ENCODE data around the gene PITX3.

PITX3 gene

GRCh38 chr10:102241444-102242117 is at the start of gene PITX3:
PITX3 (minus strand) TSS chr10:102241512; CDS start chr10:102232080, 9,432 bp downstream.
- DNase-seq = no peak

DNA sequence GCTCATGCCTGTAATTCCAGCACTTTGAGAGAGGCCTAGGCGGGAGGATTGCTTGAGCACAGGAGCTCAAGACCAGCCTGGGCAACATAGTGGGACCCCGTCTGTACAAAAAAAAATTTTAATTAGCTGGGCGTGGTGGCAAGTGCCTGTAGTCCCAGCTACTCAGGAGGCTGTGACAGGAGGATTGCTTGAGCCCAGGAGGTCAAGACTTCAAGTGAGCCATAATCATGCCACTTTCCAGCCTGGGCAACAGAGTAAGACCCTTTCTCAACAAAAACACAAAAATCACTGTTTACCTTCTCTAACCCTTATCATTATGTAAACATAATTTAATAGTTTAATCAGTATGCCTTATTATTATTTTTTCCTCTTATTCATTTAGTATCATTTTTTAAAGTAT is 48.5 kb upstream of the PITX3 start:
- no peak for DNase-seq

DNA sequence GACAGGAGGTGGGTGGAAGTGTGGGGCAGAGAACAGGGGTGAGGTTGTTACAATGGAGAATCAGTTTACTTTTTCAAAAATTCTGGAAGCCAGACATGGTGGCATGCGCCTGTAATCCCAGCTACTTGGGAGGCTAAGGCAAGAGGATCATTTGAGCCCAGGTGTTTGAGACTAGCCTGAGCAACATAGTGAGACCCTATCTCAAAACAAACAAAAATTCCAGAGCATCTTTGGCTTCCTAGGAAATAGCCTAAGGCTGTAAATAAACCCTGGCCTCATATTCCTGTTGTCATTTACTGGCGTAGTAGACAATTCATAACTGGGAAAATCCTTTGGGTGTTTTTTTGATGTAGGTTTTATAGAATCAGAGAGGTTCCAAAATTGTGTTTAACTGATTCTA is 48.0 kb upstream of the PITX3 start:
- no peak for DNase-seq

GRCh38 chr10:102287991-102288390 is 46.7 kb upstream of the PITX3 start:
- no peak for DNase-seq

- no peak for DNase-seq
Measured at GRCh38 chr10:102287538-102287937, 46.2 kb upstream of the PITX3 start.

DNA sequence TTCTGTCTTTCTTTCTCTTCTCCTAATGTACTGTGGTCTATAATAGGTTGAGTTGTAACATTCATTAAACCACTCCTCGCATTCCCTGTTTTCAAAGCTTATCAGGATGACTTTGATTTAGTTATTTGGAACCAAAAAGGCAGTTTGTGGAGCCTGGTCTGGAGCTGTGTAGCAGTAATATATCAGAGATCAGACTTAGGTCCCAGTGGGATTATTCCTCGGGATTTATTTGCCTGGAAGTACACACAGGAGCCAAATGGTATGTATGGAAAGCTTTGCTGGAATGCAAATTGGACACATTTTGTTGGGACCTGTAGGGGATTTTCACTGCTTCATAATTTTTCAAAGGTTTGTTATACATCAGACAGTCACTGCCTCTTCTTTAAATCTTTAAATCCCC is 44.9 kb upstream of the PITX3 start:
- DNase-seq = no peak

- DNase-seq = no peak
Measured at GRCh38 chr10:102285133-102285532, 43.8 kb upstream of the PITX3 start.

- DNase-seq = no peak
Measured at GRCh38 chr10:102284531-102284930, 43.2 kb upstream of the PITX3 start.

GRCh38 chr10:102283890-102284289 is 42.6 kb upstream of the PITX3 start:
- no peak for DNase-seq

- DNase-seq = no peak
Measured at GRCh38 chr10:102283488-102283887, 42.2 kb upstream of the PITX3 start.

- no peak for DNase-seq
Measured at GRCh38 chr10:102281102-102281487, 39.8 kb upstream of the PITX3 start.

- no peak for DNase-seq
Measured at GRCh38 chr10:102280397-102281101, 39.2 kb upstream of the PITX3 start.

GRCh38 chr10:102279104-102279503 is 37.8 kb upstream of the PITX3 start:
- no peak for DNase-seq

- no peak for DNase-seq
Measured at GRCh38 chr10:102275343-102275742, 34.0 kb upstream of the PITX3 start.

DNA sequence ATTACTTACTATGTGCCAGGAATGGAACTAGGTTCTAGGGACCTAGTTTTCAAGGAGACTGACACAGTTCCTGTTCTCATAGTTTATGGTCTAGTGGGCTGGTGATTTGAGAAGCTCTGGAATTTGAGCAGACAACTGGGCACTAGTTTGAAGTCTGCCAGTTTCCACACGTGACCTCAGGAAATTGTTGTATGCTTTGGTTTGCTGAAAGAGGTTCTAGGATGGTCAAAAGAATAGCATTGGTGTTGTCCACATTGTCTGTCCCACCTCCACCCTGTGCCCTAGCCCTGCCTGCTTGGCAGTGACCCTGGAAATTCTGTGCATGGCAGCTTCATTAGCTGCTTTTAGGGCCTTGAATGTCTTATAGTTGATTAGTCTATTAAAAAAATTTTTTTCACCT is 32.8 kb upstream of the PITX3 start:
- no peak for DNase-seq

DNA sequence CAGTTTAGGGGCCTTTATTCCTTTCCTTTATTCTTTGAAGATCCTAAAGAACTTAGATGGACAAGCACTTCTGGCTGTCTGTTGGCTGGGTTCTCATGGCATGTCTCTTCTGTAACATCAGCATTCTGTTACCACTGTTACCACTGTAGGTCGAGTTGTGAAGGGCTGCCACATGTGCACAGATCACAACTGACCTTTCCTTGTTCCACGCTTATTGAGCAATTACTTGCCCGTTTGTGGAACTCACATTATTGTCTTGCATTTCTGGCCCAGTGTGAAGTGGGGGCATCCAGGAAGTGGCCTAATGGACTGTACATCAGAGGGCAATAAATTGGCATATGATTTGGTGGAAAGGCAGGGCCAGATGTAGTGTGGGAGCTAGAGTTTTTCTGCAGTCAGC is 27.7 kb upstream of the PITX3 start:
- DNase-seq = no peak

DNA sequence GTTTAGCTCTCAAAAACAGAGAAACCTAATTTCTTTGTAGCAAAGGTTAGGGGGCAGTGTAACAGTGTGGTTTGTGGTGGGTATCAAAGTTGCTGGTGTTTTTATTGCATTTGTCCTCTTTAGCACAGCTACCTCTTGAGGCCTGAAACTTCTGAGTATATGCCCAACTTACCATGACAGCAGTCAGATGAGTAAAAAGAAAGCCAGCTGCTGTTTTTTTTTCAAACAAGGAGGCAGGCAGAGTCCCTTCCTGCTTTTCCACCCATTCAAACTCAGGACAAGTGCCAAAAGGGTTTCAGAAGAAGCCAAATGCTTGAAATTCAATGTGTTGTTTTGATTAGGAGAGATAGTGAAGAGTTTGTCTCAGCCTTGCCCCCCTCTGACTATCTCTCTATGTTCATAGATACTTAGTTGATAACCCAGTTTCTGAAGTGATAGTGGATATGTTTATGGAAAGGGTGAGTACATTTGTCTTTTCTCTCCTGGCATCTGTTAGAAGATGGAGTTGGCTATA is 27.1 kb upstream of the PITX3 start:
- DNase-seq = no peak

DNA sequence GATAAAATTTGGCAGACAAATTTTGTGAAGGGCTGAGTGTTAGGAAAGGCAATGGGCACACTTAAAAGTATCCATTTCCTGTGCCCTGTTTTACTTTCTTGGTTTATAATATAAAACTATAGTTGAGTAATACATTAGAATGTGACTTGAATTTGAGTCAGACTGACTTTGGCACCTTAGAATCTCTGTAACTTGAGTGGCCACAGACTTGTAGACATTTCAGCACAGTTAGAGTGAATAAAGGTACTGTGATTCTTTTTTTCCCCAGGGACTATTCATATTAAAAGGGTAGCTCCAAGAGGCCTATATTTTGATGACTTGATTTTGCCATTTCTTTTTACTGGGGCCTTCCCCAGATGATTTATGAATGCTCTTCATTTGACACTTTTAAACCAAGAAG is 26.4 kb upstream of the PITX3 start:
- DNase-seq = no peak

GRCh38 chr10:102266670-102267069 is 25.4 kb upstream of the PITX3 start:
- DNase-seq = no peak

- no peak for DNase-seq
Measured at GRCh38 chr10:102264371-102264770, 23.1 kb upstream of the PITX3 start.

DNA sequence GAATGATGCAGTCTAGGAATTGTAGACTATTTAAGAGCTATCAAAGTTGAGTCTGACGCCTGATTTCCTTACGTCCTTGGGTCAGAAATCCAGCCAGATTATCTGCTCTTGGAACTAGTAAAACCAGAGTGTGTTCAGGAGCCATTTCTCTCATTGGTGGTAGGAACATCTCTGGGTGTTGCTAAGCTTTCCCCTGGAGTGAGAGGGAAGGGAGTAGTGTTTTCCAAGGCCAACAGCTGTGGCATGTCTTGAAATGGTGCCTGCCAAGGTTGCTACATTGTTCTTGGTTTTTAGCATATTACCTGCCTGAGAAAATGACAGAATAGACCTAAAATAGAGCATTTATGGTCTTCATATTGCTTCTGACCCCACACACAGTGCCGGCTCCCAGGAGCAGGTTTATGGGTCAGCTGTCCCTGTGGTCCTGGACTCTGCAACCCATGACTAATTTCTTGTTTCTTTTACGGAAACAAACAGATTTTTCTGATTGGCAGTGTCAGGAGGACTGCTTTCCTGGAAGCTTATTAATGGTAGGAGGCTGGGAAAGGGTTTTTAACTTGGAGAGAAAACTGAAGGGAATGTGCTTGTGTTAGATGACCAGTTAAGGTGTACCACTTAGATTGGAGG is 21.5 kb upstream of the PITX3 start:
- no peak for DNase-seq

DNA sequence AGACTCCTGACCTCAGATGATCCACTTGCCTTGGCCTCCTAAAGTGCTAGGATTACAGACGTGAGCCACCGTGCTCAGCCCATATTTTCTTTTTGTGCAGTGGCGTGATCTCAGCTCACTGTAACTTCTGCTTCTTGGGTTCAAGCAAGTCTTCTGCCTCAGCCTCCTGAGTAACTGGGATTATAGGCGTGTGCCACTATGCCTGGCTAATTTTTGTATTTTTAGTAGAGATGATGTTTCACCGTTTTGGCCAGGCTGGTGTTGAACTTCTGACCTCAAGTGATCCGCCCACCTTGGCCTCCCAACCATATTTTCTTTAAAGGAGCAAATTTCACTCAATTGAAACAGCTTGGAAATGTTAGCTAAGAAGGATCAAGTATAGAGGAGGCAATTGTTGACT is 20.5 kb upstream of the PITX3 start:
- no peak for DNase-seq

DNA sequence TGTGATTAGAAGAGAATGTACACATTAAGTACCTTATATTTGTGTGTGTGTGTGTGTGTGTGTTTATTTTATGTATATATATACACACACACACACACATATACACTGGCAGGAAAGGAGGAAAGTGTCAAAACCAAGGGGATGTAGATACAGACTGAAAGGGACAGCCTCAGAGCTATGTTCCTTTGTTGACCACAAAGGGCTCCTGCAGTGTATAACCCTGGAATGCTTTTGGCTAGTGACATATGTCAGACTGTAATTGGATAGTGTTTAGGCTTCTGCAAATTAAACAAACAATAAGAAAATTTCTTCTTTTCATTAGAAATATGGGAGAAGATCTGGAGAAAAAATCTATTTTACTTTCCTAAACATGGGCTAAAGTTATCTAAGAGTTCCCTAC is 19.9 kb upstream of the PITX3 start:
- no peak for DNase-seq

GRCh38 chr10:102255404-102255803 is 14.1 kb upstream of the PITX3 start:
- DNase-seq = no peak
